ENCODE results near the gene FGD3.
A peak's percentile ranks its signal among the peaks of the same experiment; 100 is the strongest.
"Not testable (repeated sequence)": the region's sequence is repeated elsewhere in the genome, so short reads cannot be mapped to it uniquely, and the experiment has no call there.

Gene FGD3

DNA sequence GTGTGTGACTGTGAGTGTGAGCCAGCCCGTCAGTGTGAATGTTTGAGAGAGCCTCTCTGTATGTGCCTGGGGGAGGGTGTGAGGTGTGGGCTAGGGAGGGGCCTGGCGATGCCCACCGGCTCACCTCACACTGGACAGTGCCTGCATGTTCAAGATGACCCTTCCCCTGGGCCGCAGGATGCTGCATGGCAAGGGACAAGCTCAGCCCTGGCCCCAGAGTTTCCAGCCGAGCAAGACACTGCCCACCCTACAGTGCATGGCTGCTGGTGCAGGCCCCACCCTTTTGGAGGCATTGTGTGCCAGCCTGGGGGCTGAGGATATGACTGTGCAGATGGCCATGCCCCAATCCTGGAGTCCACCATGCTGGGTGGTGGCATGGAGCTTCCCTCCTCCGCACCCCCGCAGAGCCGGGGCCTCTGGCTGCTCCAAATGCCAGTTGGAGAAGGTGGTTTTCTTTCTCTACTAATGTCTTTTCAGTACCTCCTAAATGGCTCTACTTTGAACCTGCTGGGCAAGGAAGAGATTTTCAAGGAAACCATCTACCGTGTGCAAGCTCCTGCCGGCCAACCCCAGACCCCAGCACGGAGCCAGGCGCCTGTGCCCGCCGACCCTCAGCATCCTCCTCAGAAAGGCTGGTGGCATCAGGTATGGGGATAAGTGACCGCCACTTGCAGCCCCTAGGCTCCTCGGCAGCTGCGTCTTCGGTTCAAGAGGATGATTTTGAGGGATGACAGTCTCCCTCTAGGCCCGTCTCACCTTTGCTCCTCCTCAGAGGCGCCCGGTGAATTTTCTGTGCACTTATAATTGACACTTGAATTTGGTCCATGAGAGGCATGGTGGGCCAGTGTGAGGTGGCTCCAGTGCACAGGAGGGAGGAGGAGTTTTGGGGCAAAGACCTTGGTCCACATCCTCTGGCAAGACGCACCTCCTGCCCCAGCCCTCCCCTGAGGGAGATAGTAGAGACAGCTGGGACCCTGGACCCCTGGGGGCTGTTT lies 27.7 kb downstream of the FGD3 start:
- DNase-seq (ENCODE audit: low read depth) = no peak

DNA sequence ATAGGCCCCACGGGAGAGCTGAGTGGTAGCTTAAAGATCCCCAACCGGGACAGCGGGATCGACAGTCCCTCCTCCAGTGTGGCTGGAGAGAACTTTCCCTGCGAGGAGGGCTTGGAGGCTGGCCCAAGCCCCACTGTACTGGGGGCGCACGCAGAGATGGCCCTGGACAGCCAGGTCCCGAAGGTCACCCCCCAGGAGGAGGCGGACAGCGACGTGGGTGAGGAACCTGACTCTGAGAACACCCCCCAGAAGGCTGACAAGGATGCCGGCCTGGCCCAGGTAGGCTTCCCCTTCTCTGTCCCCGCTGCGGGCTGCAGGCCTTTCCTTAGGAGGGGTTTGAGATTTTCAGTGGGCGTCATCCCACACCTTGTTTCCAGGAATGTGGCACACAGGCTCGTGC lies 29.1 kb downstream of the FGD3 start:
- DNase-seq (ENCODE audit: low read depth) = no peak

DNA sequence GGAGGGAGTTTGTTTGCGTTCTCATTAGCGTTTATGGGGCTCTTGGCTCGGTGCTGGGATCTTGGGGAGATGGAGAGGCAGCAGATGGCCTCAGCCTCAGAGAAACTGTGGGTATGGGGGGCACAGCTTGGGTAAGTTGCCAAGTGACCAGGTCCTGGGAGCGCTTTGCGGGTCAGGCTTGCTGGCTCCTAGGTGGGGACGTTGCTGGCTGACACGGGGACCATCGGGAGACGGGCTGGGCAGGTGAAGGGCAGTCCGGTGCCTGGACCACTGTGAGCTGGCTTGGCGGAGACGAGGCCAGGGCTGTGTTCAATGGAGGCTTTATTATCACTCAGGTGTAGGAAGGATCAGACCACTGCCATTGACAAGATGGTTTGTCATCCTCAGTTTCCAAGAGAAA lies 30.0 kb downstream of the FGD3 start:
- no peak for DNase-seq (ENCODE audit: low read depth)

DNA sequence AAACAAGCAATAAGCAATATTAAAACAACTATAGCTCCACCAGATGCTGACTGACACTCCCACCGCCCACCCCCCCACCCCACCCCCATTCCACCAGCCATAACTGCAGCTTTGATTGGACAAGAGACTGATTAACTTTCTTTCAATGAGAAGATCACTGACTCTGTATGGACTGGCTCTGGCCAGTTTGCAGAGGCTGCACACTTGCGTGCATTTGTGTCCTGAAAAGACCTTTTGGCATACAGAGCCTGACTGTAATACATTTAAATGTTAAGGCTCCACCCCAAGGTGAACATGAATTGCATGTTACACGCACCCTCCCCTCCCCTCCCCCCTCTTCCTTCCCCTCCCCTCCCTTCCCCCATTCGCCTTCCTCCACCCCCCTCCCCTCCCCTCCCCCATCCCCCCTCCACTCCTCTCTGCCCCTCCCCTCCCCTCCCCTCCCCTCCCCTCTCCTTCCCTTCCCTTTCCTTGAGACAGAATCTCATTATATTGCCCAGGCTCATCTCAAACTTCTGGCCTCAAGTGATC lies 31.1 kb downstream of the FGD3 start:
- DNase-seq (ENCODE audit: low read depth) = no peak

DNA sequence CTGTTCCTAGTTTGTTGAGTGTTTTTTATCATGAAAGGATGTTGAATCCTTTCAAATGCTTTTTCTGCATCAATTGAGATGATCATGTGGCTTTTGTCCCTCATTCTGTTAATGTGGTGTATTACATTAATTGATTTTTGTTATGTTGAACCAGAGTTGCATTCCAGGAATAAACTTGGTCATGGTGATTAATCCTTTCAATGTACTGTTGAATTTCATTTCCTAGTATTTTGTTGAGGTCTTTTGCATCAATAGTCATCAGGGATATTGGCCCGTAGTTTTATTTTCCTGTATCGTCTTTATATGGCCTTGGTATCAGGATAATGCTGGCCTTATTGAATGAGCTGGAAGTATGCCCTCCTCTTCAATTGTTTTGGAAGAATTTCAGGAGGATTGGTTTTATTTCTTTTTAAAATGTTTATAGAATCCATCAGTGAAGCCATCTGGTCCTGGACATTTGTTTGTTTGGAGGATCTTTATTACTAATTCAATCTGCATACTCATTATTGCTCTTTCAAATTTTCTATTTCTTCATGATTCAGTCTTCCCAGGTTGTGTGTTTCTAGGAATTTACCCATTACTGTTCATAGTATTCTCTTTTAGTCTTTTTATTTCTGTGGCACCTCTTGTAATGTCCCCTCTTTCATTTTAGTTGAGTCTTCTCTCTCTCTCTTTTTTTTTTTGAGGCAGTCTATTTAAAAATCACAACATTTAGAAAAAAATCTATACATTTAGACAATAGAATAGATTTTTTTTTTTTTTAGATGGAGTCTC lies 32.1 kb downstream of the FGD3 start:
- DNase-seq (ENCODE audit: low read depth) = no peak

- no peak for DNase-seq (ENCODE audit: low read depth)
Observed at GRCh38 chr9:92980085-92980745, 32.9 kb downstream of the FGD3 start.

DNA sequence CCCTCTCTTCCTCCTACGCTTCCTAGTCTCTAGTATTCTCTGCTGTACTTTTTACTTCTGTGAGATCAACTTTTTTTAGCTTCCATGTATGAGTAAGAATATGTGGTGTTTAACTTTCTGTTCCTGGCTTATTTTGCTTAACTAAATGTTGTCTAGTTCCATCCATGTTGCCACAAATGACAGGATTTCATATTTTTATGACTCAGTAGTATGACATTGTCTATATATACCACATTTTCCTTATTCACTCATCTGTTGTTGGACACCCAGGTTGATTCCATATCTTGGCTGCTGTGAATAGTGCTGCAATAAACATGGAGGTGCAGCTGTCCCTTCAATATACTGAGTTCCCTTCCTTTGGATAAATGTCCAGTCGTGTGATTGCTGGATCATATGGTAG lies 34.8 kb downstream of the FGD3 start:
- no peak for DNase-seq (ENCODE audit: low read depth)

- no peak for DNase-seq (ENCODE audit: low read depth)
Observed at GRCh38 chr9:92983984-92984589, 36.8 kb downstream of the FGD3 start.

DNA sequence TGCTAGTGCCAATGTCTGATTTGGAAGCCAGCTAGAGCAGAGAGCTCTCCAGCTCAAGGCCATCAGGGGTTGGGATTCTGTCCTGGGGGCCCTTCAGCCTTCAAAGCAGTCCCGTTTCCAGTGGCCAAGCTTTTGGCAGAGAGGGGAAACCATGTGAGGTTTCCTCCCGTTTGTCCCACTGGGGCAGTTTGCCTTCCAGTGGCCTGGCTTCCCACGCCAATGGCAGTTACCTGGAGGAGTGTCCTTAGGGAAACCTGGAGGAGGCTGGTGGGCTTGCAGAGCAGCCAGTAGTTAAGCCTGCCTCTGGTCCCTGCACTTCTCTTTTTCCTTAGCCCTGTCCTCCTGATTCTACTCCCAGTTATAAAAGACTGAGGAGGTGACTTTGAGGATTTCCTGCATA lies 37.7 kb downstream of the FGD3 start:
- DNase-seq (ENCODE audit: low read depth) = no peak

- peak; percentile 37 for DNase-seq (ENCODE audit: low read depth)
Observed at GRCh38 chr9:92986176-92987119, 39.1 kb downstream of the FGD3 start.

- no peak for DNase-seq (ENCODE audit: low read depth)
Observed at GRCh38 chr9:92988215-92988768, 41.0 kb downstream of the FGD3 start.

DNA sequence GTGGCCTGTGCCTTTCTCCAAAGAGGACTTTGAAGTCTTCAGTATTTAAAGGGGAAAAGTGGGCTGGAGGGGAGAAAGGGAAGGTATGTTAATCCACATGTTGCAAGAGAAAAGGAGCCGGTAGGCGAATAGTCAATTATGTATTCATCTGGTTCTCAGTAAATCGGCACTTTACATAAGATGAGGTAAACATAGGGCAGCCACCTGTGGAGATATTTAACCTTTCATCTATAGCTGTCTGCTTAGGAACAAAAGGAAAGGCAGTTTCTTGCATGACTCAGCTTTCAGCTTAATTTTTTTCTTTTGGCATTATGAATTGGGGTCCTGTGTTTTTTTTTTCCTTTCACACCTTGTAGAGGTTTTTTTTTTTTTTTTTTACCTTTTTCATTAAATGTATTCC lies 42.2 kb downstream of the FGD3 start:
- DNase-seq (ENCODE audit: low read depth) = no peak

DNA sequence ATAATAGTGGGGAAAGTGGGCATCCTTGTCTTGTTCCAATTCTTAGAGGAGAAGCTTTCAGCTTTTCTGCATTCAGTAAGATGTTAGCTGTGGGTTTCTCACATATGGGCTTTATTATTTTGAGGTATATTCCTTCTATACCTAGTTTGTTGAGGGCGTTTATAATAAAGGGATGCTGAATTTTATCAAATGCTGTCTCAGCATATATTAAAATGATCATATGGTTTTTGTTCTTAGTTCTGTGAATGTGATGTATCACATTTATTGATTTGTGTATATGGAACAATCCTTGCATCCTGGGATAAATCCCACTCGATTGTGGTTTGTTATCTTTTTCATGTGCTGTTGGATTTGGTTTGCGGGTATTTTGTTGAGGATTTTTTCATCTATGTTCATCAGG lies 43.1 kb downstream of the FGD3 start:
- DNase-seq (ENCODE audit: low read depth) = no peak

GRCh38 chr9:92992549-92992948 lies 45.2 kb downstream of the FGD3 start:
- DNase-seq (ENCODE audit: low read depth) = no peak

GRCh38 chr9:92998871-92999270 lies 51.5 kb downstream of the FGD3 start:
- DNase-seq (ENCODE audit: low read depth) = not testable (repeated sequence)

- DNase-seq (ENCODE audit: low read depth) = no peak
Observed at GRCh38 chr9:93001031-93001430, 53.7 kb downstream of the FGD3 start.

DNA sequence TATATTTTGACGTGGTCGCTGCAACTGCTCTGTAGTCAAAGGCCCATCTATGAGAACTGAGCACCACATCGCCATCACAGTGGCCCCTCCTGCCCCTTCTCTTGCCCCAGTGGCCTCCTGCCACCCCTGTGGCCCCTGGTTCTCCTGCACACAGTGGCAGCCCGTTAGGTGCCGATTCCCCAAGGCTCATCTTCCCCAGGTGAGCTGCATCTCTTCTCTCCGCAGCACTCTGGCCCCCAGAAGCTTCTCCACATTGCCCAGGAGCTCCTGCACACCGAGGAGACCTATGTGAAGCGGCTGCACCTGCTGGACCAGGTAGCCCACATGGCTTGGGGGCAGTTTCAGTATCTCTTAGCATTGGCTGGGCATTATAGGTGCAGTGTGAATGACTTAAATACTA lies 55.4 kb downstream of the FGD3 start:
- no peak for DNase-seq (ENCODE audit: low read depth)

DNA sequence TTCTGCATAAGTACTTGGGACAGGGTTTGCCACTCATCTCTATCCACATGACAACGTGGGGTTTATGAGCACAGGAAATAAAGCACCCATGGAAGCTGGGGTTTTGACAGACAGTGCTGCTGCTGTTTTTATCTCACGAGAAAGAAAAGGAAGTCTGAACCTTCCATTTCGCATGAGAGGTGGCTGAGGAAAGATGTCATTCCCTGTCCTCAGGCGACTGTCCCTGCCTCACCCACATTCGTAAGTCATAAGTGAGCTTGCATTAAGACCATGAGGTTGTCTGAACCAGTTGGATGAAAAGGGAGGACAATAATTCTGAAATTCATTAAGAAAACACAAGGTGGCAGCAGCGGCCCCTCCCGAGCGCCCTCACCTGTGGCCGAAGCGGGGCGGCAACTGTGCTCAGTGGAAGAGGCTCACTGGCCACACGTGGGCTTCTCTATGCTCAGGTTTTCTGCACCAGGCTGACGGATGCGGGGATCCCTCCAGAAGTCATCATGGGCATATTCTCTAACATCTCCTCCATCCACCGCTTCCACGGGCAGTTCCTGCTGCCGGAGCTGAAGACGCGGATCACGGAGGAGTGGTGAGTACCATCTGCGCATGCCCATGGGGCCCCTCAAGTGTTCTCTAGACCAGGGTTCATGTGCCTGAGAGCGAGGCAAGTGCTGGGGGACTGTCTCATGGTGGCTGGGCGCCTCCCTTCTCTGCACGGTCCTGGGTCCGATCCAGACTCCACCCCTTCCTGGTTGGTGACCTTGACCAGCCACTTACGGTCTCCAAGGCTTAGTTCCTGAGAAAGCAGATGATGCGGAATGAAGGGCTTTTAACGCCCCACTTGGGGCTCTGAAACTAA lies 56.5 kb downstream of the FGD3 start:
- peak; percentile 51 for DNase-seq (ENCODE audit: low read depth)

DNA sequence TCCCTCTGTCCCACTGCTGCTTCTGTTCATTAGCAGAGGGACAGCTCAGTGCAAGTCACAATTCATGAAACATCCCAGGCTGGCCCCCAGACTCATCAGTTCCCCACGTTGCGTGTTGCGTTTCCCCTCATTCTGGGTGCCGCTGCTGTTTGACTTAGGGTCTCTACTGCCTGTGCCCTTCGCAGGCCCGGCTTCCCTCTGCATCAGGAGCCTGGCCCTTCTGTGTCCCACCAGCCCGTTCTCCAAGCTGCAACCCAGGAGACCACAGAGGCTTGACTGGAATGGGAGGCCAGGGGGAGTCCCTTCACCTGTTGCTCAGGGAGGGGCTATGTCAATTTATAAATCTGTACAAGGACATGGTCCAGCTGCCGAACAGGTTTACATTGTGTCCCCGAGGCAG lies 57.2 kb downstream of the FGD3 start:
- DNase-seq (ENCODE audit: low read depth) = no peak
